Ovary (tissue), 10 donors: ENCODE data around the gene TBX3. TPM values are rescaled to one million over a fixed set of nuclear protein-coding genes. Genes with fewer than 3 reads are reported as not detected.
"Not testable (repeated sequence)": the region's sequence is repeated elsewhere in the genome, so short reads cannot be mapped to it uniquely, and the experiment has no call there.

Experiments used
- DNase-seq, 5 donors: peaks; one replicate each; pipeline ENCODE4 v3.0.0-alpha.2; 2019 to 2020
- H3K27ac ChIP-seq, 2 donors: fragments of 200-600 bp; one replicate each; pipeline versions ENCODE4 v1.5.1 to v1.8.0; 2019 to 2022
- H3K27me3 ChIP-seq: fragments of 200-600 bp; one replicate; pipeline ENCODE4 v1.8.0; 2022
- H3K36me3 ChIP-seq: fragments of 200-600 bp; sonication (generic); one replicate; pipeline ENCODE4 v1.5.1; 2019
- H3K4me1 ChIP-seq: one replicate; pipeline ENCODE4 v1.8.1; 2013; ENCODE audit warnings: mild to moderate bottlenecking, moderate library complexity; ENCODE audit not compliant: insufficient read depth
- H3K4me3 ChIP-seq: fragments of 200-600 bp; sonication (generic); one replicate; pipeline ENCODE4 v1.5.1; 2017
- H3K9me3 ChIP-seq, 2 donors: fragments of 200-600 bp in 1 of 2; sonication (generic) in 1 of 2; one replicate each; pipeline versions ENCODE4 v1.5.1 to v1.8.1; 2013 to 2019; ENCODE audit warnings: mild to moderate bottlenecking in 1 of 2, moderate library complexity in 1 of 2
- EP300 ChIP-seq: sonication (generic); formaldehyde crosslinking; IDR thresholded peaks from one replicate; pipeline ENCODE4 v1.6.1; 2017; ENCODE audit warnings: antibody characterized with exemption
- POLR2A ChIP-seq: fragments of 450-650 bp; IDR thresholded peaks from one replicate; pipeline ENCODE4 v1.6.1; 2017; ENCODE audit warnings: antibody characterized with exemption, mild to moderate bottlenecking, moderate library complexity
- WGBS, 3 donors: extraction: QIAGEN DNeasy Blood & Tissue Kit in 1 of 3; methylation state at CpG; one replicate each; pipeline versions ENCODE4 v1.1.5 to v1.1.7; 2013 to 2017; 5-methylcytosine and 5-hydroxymethylcytosine counted together
- intact Hi-C, 4 donors: fragments of 100-400 bp; cut with DNase I; formaldehyde crosslinking; loops; one replicate each; pipeline versions ENCODE4 v1.11.0 to v1.15.1; 2022 to 2023
- long read RNA-seq, 3 donors: library from polyadenylated mRNA in 2 of 3; unstranded in 2 of 3; transcript quantifications; one replicate each; pipeline ENCODE4 v2.0.0 and lab custom pipeline, GENCODE V29; 2021 to 2026
- polyA plus RNA-seq, 2 donors: library from polyadenylated mRNA; stranded (reverse); fragments of 200-250 nt in 1 of 2; fragments of 350-450 nt in 1 of 2; fragmentation: Illumina TruSeq in 1 of 2; extraction: RNeasy Lipid Tissue Mini Kit (QIAGEN cat#74804) in 1 of 2; gene quantifications; one replicate each; pipeline ENCODE4 v1.2.3, GENCODE V29; 2013 to 2014
- total RNA-seq, 7 donors: library from RNA; depleted of rRNA in 2 of 7; stranded (reverse); fragments of >200 nt in 2 of 7; fragmentation: NEBNext Ultra II Directional in 3 of 7; extraction: Animal tissue kit (Norgen Biotek cat#: 25700) in 3 of 7; gene quantifications; one replicate each; pipeline versions ENCODE4 v1.1.0 to v1.2.4, GENCODE V29; 2016 to 2023
- TF ChIP-seq, protein P1 (sequence below), 3 donors: fragments of 450-650 bp in 2 of 3; fragments of 200-600 bp in 1 of 3; IDR thresholded peaks; one replicate each; pipeline versions ENCODE4 v1.5.1 to v1.8.0; 2016 to 2022; ENCODE audit warnings: antibody characterized with exemption in 3 of 3, mild to moderate bottlenecking in 1 of 3
- donor health status: DM: no; HTN: no; CAD: no; lungs with moderate emphysema.
- donor health status: DM: no; HTN: no; CAD: no.
- donor health status: Bipolar disorder and iron deficiency.
- donor health status: DM: yes; HTN: yes; CAD: no.
- donor health status: DM: no; HTN: no; CAD: no.
- donor health status: DM: yes; HTN: yes; CAD: no.

The TBX3 gene
- 100 to 1,000 TPM in 1 of 7 donors, 10 to 100 TPM in 6; 41.4 to 106 (median 74.6) TPM for total RNA-seq
- polyA plus RNA-seq = 10 to 100 TPM; 25.4 to 33.7 TPM
- long read RNA-seq, donor 1, partial matches to known transcripts = 268 of 282 reads
- long read RNA-seq, donor 1, other reads (novel, unspliced or antisense) = 11 of 282 reads
- long read RNA-seq, donor 2, partial matches to known transcripts = 0 of 2 reads
- long read RNA-seq, donor 2, other reads (novel, unspliced or antisense) = 0 of 2 reads
- long read RNA-seq, donor 3, full-length matches to known transcripts = 10 of 60 reads
- long read RNA-seq, donor 3, partial matches to known transcripts = 48 of 60 reads
- long read RNA-seq, donor 3, other reads (novel, unspliced or antisense) = 2 of 60 reads

DNA sequence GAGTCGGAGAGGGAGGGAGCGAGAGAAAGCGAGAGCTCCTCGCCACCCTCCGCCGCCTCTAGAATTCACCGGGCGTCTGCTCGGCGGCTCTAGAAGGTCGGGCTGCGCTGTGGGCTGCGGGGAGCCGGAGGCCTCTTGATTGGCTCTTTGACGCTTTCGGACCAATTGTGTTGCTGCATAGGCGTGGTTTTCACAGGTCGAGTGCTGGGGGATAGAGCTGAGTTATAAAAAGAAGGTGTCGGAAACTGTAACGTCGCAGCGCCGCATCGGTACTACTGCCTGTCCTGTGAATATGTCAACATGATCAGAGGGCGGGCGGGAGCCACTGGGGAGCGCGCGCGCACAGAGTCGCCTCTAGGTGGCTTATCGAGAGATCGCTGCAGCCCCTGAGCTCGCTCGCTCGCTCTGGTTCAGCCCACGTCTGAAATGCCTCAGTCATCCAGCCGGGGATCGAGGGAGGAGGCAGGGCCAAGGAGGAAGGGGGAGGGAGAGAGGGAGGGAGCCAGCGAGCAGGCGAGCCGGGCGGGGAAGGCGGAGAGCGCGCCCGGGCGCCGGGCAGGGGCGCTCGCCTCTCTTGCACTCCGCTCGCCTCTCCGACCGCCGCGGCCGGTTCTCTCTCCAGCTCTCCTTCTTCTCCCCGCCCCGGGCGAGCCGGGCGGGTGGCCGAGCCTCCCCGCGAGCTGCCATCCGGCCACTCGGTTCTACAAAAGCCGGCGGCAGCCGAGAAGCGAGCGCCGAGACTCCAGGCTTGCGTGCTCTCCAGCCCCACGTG lies at the start of gene TBX3:
TBX3 (minus strand) TSS at position 78 of the 772 bp plus-strand sequence. CDS start 975 bp downstream, outside the sequence.
- TF ChIP-seq EP300 = no peak
- TF ChIP-seq, protein P1, sequence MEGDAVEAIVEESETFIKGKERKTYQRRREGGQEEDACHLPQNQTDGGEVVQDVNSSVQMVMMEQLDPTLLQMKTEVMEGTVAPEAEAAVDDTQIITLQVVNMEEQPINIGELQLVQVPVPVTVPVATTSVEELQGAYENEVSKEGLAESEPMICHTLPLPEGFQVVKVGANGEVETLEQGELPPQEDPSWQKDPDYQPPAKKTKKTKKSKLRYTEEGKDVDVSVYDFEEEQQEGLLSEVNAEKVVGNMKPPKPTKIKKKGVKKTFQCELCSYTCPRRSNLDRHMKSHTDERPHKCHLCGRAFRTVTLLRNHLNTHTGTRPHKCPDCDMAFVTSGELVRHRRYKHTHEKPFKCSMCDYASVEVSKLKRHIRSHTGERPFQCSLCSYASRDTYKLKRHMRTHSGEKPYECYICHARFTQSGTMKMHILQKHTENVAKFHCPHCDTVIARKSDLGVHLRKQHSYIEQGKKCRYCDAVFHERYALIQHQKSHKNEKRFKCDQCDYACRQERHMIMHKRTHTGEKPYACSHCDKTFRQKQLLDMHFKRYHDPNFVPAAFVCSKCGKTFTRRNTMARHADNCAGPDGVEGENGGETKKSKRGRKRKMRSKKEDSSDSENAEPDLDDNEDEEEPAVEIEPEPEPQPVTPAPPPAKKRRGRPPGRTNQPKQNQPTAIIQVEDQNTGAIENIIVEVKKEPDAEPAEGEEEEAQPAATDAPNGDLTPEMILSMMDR (IDR thresholded peaks at IDR 0.05) = peak; percentile 14 to 79 (median 61)
- TF ChIP-seq POLR2A = peak; percentile 91
- Histone ChIP-seq H3K4me1 (peaks cover 4% of the 10 kb centered on the region), H3K4me3 (peak within 1 kb of the TSS; percentile 49), H3K27me3 (no peaks in the 10 kb centered on the region), H3K27ac (peak within 1 kb of the TSS; percentile 77 to 90), H3K9me3 (no peaks in the 10 kb centered on the region), H3K36me3 (no peaks in the 10 kb centered on the region)
- intact Hi-C loops = no loop called here
- peak; percentile 92 to 96 (median 95) for DNase-seq
- 0 to 1% (median 1%) methylated on average over 51 to 76 of the region's 76 CpGs for WGBS, 3 donors

DNA sequence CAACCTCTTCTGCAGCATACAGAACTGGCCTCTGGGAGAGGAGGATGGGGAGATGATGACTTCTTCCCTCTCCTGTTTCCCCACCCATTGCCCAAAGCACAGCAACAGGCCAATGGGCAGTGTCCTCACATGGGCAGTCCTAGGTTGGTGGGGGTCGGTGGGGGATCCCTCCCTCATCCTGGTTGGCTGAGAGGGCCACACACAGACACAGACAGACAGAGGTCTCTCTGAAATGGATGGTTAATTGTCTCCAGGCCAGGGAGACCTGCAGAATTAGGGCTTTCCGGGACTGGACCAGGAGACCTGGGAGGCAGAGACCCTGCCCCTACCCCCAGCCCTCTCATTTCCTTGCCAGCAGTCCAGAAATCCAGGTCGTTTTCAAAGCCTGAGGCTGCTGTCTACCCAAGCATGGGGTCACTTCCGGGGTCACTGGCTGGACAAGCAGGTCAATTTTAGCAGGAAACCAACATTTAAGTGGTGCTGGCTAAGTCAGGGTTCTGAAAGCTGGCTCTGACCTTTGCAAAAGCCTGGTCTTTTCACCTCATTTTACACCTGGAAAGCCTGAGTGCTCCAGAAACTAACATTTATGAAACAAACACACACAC lies 48.6 kb upstream of the TBX3 start:
- Histone ChIP-seq H3K27me3 (no peaks in the 10 kb centered on the region), H3K36me3 (no peaks in the 10 kb centered on the region), H3K9me3 (no peaks in the 10 kb centered on the region), H3K27ac (no peak overlapping the region), H3K4me3 (no peak overlapping the region), H3K4me1 (peaks cover 4% of the 10 kb centered on the region)
- 68 to 69% (median 69%) methylated on average over 4 of the region's 4 CpGs for WGBS, 3 donors
- DNase-seq = no peak
- TF ChIP-seq, protein P1 (IDR thresholded peaks at IDR 0.05) = no peak
- TF ChIP-seq EP300 (no peak), POLR2A (no peak)
- intact Hi-C loops = no loop called here

- intact Hi-C loops = no loop called here
- TF ChIP-seq, protein P1 (IDR thresholded peaks at IDR 0.05) = no peak
- no peak for TF ChIP-seq EP300
- no peak for TF ChIP-seq POLR2A
These were observed 45.8 kb upstream of the TBX3 start for GRCh38 chr12:114729731-114730130.

DNA sequence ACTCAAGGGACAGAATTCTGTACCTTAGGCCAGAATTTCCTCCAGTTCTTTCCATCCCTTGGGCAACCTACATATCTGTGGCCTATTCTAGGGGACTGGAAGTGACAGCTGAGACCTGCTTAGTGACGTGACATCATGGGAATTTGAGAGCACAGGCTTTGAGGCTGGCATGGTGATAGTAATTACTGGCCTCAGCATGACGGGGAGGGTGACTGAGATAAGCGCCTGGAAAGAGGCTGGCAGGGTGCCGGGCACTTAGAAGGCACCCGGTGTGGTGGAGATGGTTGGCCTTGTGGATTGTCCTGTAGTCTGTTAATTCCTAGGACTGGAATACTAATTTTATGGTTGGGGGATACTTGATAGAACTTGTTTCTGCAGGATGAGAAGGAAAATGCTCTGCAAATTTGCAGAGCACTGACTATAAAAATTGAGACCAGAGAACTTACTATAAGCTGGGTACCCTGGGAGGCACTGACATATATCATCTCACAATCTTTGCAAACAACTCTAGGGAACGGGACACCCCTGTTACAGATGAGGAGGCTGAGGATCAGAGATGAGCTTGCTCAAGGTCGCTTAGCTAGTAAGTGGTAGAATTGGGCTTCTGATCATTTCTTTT lies 42.2 kb upstream of the TBX3 start:
- intact Hi-C loops = no loop called here
- Histone ChIP-seq H3K36me3 (no peaks in the 10 kb centered on the region), H3K27me3 (no peaks in the 10 kb centered on the region), H3K4me3 (no peak overlapping the region), H3K4me1 (no peaks in the 10 kb centered on the region), H3K9me3 (no peaks in the 10 kb centered on the region), H3K27ac (no peak overlapping the region)
- no peak for DNase-seq
- TF ChIP-seq, protein P1 (IDR thresholded peaks at IDR 0.05) = no peak
- TF ChIP-seq POLR2A (no peak), EP300 (no peak)
- WGBS, 3 donors = 78 to 91% (median 86%) methylated on average over 7 of the region's 7 CpGs

More at GRCh38 chr12:114729731-114730130, 45.8 kb upstream of the TBX3 start:
- H3K4me1 ChIP-seq = no peaks in the 10 kb centered on the region
- H3K4me3 ChIP-seq = no peak overlapping the region
- no peak for DNase-seq
- no peak overlapping the region for H3K27ac ChIP-seq
- no peaks in the 10 kb centered on the region for H3K9me3 ChIP-seq
- H3K27me3 ChIP-seq = no peaks in the 10 kb centered on the region
- WGBS, 3 donors = 74 to 84% (median 80%) methylated on average over 3 of the region's 3 CpGs
- H3K36me3 ChIP-seq = no peaks in the 10 kb centered on the region

DNA sequence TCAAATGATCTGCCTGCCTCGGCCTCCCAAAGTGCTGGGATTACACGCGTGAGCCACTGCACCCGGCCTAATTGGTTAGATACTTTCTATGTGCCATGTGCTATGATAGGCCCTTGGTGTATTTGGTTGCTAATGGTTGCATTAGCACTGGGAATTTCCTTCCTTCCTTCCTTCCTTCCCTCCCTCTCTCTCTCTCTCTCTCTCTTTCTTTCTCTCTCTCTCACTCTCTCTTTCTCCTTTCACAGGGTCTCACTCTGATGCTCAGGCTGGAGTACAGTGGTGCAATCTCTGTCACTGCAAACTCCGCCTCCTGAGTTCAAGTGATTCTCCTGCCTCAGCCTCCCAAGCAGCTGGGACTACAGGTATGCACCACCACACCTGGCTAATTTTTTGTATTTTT lies 38.2 kb upstream of the TBX3 start:
- DNase-seq, intact Hi-C loops, H3K36me3 ChIP-seq, H3K4me3 ChIP-seq, H3K4me1 ChIP-seq, H3K9me3 ChIP-seq, H3K27ac ChIP-seq, H3K27me3 ChIP-seq: not testable (repeated sequence)
- 92 to 96% (median 92%) methylated on average over 5 of the region's 5 CpGs for WGBS, 3 donors
